Cardiac muscle cell (in vitro differentiated cells and primary cell): ENCODE results near the gene TRABD. TPM values are rescaled to one million over a fixed set of nuclear protein-coding genes. Genes with fewer than 3 reads are reported as not detected.

Experiments used
- DNase-seq, 2 donors: peaks; one replicate each; pipeline versions ENCODE4 v3.0.0 to v3.0.0-alpha.2; 2010 to 2017; ENCODE audit warnings: low read depth in 1 of 2, low spot score in 1 of 2
- H3K27ac ChIP-seq: fragments of 200-600 bp; sonication (generic); 2 replicates; pipeline ENCODE4 v1.5.1; 2016
- H3K27me3 ChIP-seq: fragments of 200-600 bp; sonication (generic); 2 replicates; pipeline ENCODE4 v1.6.0; 2016; ENCODE audit warnings: control low read depth
- H3K36me3 ChIP-seq: fragments of 200-600 bp; sonication (generic); 2 replicates; pipeline ENCODE4 v1.5.1; 2016; ENCODE audit warnings: control low read depth
- H3K4me1 ChIP-seq: fragments of 200-600 bp; sonication (generic); 2 replicates; pipeline ENCODE4 v1.8.1; 2017; ENCODE audit warnings: low read depth, mild to moderate bottlenecking, mixed run types
- H3K4me3 ChIP-seq: fragments of 200-600 bp; sonication (generic); 2 replicates; pipeline ENCODE4 v1.5.1; 2016; ENCODE audit warnings: mild to moderate bottlenecking
- H3K9me3 ChIP-seq: fragments of 200-600 bp; sonication (generic); 2 replicates; pipeline ENCODE4 v1.5.1; 2017; ENCODE audit warnings: low read depth, mild to moderate bottlenecking, control low read depth
- polyA plus RNA-seq: library from polyadenylated mRNA; unstranded; fragments of >200 nt; fragmentation: Nextera tagmentation; extraction: Ambion mirVana; gene quantifications from 2 replicates; pipeline ENCODE4 v1.2.1, GENCODE V29; 2016
- total RNA-seq: library from RNA; depleted of rRNA; stranded (reverse); fragments of >200 nt; gene quantifications from 2 replicates; pipeline ENCODE4 v1.2.3, GENCODE V29; 2016
- TF ChIP-seq, protein P1 (sequence below): IDR thresholded peaks from 2 replicates; pipeline ENCODE4 v1.5.1; 2012; ENCODE audit warnings: low read depth, mild to moderate bottlenecking, low read length

The TRABD gene
- total and polyA plus RNA-seq, 2 experiments from 2014 or later = 50.7 to 59.6 TPM

DNA sequence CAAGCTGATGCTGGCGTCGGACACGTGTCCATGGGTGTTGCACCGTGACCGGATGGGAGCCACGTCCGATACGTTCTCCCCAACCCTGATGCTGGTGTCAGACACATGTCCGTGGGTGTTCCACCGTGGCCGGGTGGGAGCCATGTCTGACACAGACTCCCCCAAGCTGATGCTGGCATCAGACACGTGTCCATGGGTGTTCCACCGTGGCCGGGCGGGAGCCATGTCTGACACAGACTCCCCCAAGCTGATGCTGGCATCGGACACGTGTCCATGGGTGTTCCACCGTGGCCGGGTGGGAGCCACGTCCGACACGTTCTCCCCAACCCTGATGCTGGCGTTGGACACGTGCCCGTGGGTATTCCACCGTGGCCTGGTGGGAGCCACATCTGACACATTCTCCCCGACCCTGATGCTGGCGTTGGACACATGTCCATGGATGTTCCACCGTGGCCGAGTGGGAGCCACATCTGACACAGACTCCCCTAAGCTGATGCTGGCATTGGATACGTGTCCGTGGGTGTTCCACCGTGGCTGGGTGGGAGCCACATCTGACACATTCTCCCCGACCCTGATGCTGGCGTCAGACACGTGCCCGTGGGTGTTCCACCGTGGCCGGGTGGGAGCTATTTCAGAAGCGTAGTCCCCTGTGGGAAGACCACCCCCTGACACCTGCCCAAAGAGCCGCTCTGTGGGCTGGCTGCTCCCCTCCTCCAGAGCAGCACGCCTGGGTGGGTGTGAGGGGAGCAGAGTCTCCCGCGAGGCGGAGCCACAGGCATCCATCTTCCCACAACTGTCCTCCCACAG, 35.1 kb downstream of the TRABD start:
- H3K9me3 ChIP-seq = no peaks in the 10 kb centered on the region
- H3K27ac ChIP-seq = no peak overlapping the region
- H3K4me3 ChIP-seq = no peak overlapping the region
- no peaks in the 10 kb centered on the region for H3K27me3 ChIP-seq
- no peak for DNase-seq
- peaks cover 32% of the 10 kb centered on the region for H3K36me3 ChIP-seq
- TF ChIP-seq, protein P1, sequence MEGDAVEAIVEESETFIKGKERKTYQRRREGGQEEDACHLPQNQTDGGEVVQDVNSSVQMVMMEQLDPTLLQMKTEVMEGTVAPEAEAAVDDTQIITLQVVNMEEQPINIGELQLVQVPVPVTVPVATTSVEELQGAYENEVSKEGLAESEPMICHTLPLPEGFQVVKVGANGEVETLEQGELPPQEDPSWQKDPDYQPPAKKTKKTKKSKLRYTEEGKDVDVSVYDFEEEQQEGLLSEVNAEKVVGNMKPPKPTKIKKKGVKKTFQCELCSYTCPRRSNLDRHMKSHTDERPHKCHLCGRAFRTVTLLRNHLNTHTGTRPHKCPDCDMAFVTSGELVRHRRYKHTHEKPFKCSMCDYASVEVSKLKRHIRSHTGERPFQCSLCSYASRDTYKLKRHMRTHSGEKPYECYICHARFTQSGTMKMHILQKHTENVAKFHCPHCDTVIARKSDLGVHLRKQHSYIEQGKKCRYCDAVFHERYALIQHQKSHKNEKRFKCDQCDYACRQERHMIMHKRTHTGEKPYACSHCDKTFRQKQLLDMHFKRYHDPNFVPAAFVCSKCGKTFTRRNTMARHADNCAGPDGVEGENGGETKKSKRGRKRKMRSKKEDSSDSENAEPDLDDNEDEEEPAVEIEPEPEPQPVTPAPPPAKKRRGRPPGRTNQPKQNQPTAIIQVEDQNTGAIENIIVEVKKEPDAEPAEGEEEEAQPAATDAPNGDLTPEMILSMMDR = no peak
- H3K4me1 ChIP-seq = no peaks in the 10 kb centered on the region

- no peak for DNase-seq
- H3K27me3 ChIP-seq = no peaks in the 10 kb centered on the region
- H3K27ac ChIP-seq = no peak overlapping the region
- TF ChIP-seq, protein P1 = peak; percentile 4
- H3K4me3 ChIP-seq = no peak overlapping the region
- H3K36me3 ChIP-seq = peaks cover 28% of the 10 kb centered on the region
- no peaks in the 10 kb centered on the region for H3K4me1 ChIP-seq
- H3K9me3 ChIP-seq = no peaks in the 10 kb centered on the region
These were observed 35.9 kb downstream of the TRABD start for GRCh38 chr22:50221410-50222300.

DNA sequence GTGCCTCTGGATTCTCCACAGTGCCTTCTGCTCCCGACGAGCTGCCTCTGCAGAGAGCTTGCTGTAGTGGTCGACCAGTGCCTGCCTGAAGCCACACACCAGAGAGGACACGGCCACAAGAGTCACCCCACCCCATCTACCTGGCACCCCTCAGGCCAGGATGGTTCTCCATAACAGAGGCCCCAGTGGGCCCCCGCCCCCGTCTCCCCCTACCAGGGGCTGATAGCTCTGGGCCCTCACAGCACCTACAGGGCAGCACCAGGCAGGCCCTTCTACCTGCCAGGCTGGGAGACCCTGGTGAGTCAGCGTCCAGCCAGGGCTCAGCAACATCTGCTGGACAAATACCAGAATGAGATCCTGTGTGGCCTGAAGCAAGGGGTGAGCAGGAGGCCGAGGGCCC, 36.8 kb downstream of the TRABD start:
- no peaks in the 10 kb centered on the region for H3K27me3 ChIP-seq
- H3K9me3 ChIP-seq = no peaks in the 10 kb centered on the region
- no peaks in the 10 kb centered on the region for H3K4me1 ChIP-seq
- H3K4me3 ChIP-seq = no peak overlapping the region
- no peak overlapping the region for H3K27ac ChIP-seq
- TF ChIP-seq, protein P1 = no peak
- no peak for DNase-seq
- H3K36me3 ChIP-seq = peaks cover 21% of the 10 kb centered on the region

DNA sequence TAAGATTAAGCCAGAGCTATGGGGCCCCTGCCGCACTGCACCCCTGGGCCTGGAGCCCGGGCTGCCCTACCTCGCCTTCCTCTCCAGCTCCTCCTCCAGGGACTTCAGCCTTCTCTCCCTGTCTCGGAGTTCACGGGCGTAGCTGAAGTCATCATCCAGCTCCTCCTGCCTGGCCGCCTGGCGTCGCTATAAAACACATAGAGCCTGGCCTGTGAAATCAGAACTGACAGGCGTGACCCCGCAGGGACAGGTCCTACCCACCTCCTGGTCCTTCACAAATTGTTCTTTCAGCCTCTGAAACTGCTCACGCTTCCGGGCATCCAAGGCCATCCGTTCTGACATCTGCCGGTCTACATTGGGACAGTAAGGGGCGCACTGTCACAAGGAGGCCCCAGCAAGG, 38.4 kb downstream of the TRABD start:
- Histone ChIP-seq H3K9me3 (no peaks in the 10 kb centered on the region), H3K4me3 (no peak overlapping the region), H3K27me3 (no peaks in the 10 kb centered on the region), H3K4me1 (no peaks in the 10 kb centered on the region), H3K36me3 (peaks cover 13% of the 10 kb centered on the region), H3K27ac (no peak overlapping the region)
- TF ChIP-seq, protein P1 = no peak
- no peak for DNase-seq

DNA sequence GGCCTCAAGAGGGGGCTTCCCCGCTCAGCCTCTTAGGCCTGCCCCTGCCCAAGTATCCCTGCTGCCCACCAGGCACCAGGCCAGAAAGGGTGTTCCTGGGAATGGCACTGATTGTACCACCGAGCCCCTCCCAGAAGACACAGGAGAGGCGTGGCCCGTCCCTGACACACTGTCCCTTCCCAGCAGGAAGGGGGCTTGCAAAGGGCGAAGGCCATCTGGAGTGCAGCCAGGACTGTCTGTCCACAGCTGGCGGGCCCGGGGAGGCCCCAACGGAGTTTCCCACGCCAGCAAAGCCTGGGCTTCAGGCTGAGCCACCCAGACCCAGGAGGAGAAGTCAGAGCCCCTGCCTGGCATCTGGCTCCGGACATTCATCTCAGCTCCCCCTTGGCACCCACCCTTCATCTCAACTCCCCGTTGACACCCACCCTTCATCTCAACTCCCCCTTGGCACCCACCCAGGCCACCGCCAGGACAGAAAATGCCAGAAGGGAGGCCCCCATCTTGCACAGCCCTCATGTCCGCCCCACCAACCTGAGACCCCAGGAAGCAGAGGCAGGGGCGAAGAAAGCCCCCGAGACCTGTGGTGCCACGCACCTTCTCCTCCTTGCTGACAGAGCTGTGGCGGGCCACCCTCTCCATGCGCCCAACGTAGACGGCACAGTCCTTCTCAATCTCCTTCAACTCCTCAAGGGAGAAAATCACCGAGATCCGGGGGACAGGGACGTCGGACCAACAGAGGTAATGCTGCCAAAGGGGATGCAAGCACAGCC, 39.7 kb downstream of the TRABD start:
- Histone ChIP-seq H3K36me3 (peaks cover 13% of the 10 kb centered on the region), H3K9me3 (no peaks in the 10 kb centered on the region)
- TF ChIP-seq, protein P1 = no peak

More for the DNA sequence above, 39.7 kb downstream of the TRABD start:
- DNase-seq = no peak
- no peaks in the 10 kb centered on the region for H3K27me3 ChIP-seq
- H3K4me1 ChIP-seq = no peaks in the 10 kb centered on the region
- H3K27ac ChIP-seq = no peak overlapping the region
- H3K4me3 ChIP-seq = no peak overlapping the region
